SW 1271 (cell line): ENCODE results near the gene KRTAP10-10.
"Not testable (repeated sequence)": the region's sequence is repeated elsewhere in the genome, so short reads cannot be mapped to it uniquely, and the experiment has no call there.

Source experiments
- DNase-seq, 2 experiments: peaks; one replicate each; lab custom pipeline; 2025; lab: John Stamatoyannopoulos, UW

KRTAP10-10 gene

GRCh38 chr21:44637018-44637850, at the start of gene KRTAP10-10:
Gene KRTAP10-10 (plus strand): TSS chr21:44637356. CDS start chr21:44637418, 62 bp downstream.
- DNase-seq: no peak

GRCh38 chr21:44589094-44589493, 48.1 kb upstream of the KRTAP10-10 start:
- no peak for DNase-seq

GRCh38 chr21:44589586-44590305, 47.4 kb upstream of the KRTAP10-10 start:
- DNase-seq: no peak

GRCh38 chr21:44590311-44590721, 46.8 kb upstream of the KRTAP10-10 start:
- DNase-seq: no peak

- DNase-seq: not testable (repeated sequence)
Measured at GRCh38 chr21:44590897-44591800, 46.0 kb upstream of the KRTAP10-10 start.

- DNase-seq: not testable (repeated sequence)
Measured at GRCh38 chr21:44591801-44592130, 45.4 kb upstream of the KRTAP10-10 start.

- no peak for DNase-seq
Measured at GRCh38 chr21:44592446-44593311, 44.5 kb upstream of the KRTAP10-10 start, which contains the start of gene KRTAP10-6. Gene KRTAP10-6 (minus strand): TSS chr21:44592505. CDS start chr21:44592484, 21 bp downstream.

- DNase-seq: no peak
Measured at GRCh38 chr21:44593598-44594405, 43.4 kb upstream of the KRTAP10-10 start.

GRCh38 chr21:44594406-44594916, 42.7 kb upstream of the KRTAP10-10 start:
- DNase-seq: no peak

- DNase-seq: no peak
Measured at GRCh38 chr21:44595524-44595923, 41.6 kb upstream of the KRTAP10-10 start.

GRCh38 chr21:44596068-44596725, 41.0 kb upstream of the KRTAP10-10 start:
- no peak for DNase-seq

GRCh38 chr21:44598061-44598460, 39.1 kb upstream of the KRTAP10-10 start:
- no peak for DNase-seq

- DNase-seq: no peak
Measured at GRCh38 chr21:44599264-44600029, 37.7 kb upstream of the KRTAP10-10 start.

GRCh38 chr21:44600118-44600978, 36.8 kb upstream of the KRTAP10-10 start, which contains the start of gene KRTAP10-7:
Gene KRTAP10-7 (plus strand): TSS chr21:44600597. CDS start chr21:44600622, 25 bp downstream.
- DNase-seq: not testable (repeated sequence)

GRCh38 chr21:44601091-44601490, 36.1 kb upstream of the KRTAP10-10 start:
- DNase-seq: not testable (repeated sequence)

GRCh38 chr21:44601596-44602462, 35.3 kb upstream of the KRTAP10-10 start:
- no peak for DNase-seq

GRCh38 chr21:44602463-44602850, 34.7 kb upstream of the KRTAP10-10 start:
- no peak for DNase-seq
